GM23338 (cell line): ENCODE results near the gene MYH10. TPM values are rescaled to one million over a fixed set of nuclear protein-coding genes. Genes with fewer than 3 reads are reported as not detected.

Experiments used
- ATAC-seq: fragments of 200-7000 bp; cut with Tn5 transposase; 3 replicates; pipeline ENCODE4 v1.9.1; 2020
- DNase-seq: peaks from one replicate; pipeline ENCODE4 v3.0.0-alpha.2; 2015; ENCODE audit warnings: low spot score
- H2AFZ ChIP-seq: fragments of 200-600 bp; sonication (generic); 2 replicates; pipeline ENCODE4 v1.8.0; 2016; ENCODE audit warnings: antibody characterized with exemption, mild to moderate bottlenecking, moderate library complexity
- H3F3A ChIP-seq: fragments of 200-600 bp; sonication (generic); replicated peaks from 2 replicates; pipeline ENCODE4 v1.8.0; 2017; ENCODE audit warnings: antibody characterized with exemption, mixed run types, low read depth
- H3K27ac ChIP-seq: fragments of 200-600 bp; sonication (generic); 2 replicates; pipeline ENCODE4 v1.6.1; 2016; ENCODE audit warnings: low read depth
- H3K27me3 ChIP-seq: fragments of 200-600 bp; sonication (generic); 2 replicates; pipeline ENCODE4 v1.8.0; 2016; ENCODE audit warnings: mild to moderate bottlenecking, mixed run types, moderate library complexity; ENCODE audit not compliant: insufficient read depth
- H3K36me3 ChIP-seq: fragments of 200-600 bp; sonication (generic); 2 replicates; pipeline ENCODE4 v1.8.0; 2016; ENCODE audit warnings: mild to moderate bottlenecking; ENCODE audit not compliant: insufficient read depth
- H3K4me1 ChIP-seq: fragments of 200-600 bp; sonication (generic); 2 replicates; pipeline ENCODE4 v1.8.0; 2016; ENCODE audit warnings: mild to moderate bottlenecking, moderate library complexity; ENCODE audit not compliant: insufficient read depth
- H3K4me2 ChIP-seq: fragments of 200-600 bp; sonication (generic); 2 replicates; pipeline ENCODE4 v1.7.1; 2017; ENCODE audit warnings: mixed run types
- H3K4me3 ChIP-seq: fragments of 200-600 bp; sonication (generic); 2 replicates; pipeline ENCODE4 v1.6.1; 2016; ENCODE audit warnings: mixed run types
- H3K79me2 ChIP-seq: fragments of 200-600 bp; sonication (generic); replicated peaks from 2 replicates; pipeline ENCODE4 v1.8.0; 2017; ENCODE audit warnings: mild to moderate bottlenecking; ENCODE audit not compliant: insufficient read depth
- H3K9me2 ChIP-seq: fragments of 200-600 bp; sonication (generic); 2 replicates; pipeline ENCODE4 v1.8.0; 2017; ENCODE audit not compliant: insufficient read depth
- H4K20me1 ChIP-seq: fragments of 200-600 bp; sonication (generic); replicated peaks from 2 replicates; pipeline ENCODE4 v1.8.0; 2017; ENCODE audit warnings: mild to moderate bottlenecking; ENCODE audit not compliant: insufficient read depth
- H3K27ac Mint-ChIP-seq: 2 replicates; pipeline ENCODE4 v1.8.0; 2020; ENCODE audit warnings: inconsistent platforms, mild to moderate bottlenecking, moderate library complexity, mixed read lengths
- H3K27me3 Mint-ChIP-seq: 3 replicates; pipeline ENCODE4 v1.8.0; 2022; ENCODE audit warnings: low read depth, mild to moderate bottlenecking, moderate library complexity, mixed read lengths, inconsistent platforms; ENCODE audit not compliant: insufficient read depth, poor library complexity
- H3K36me3 Mint-ChIP-seq: 3 replicates; pipeline ENCODE4 v1.8.0; 2021; ENCODE audit warnings: low read depth, mild to moderate bottlenecking, inconsistent platforms, moderate library complexity, mixed read lengths
- H3K4me1 Mint-ChIP-seq: 3 replicates; pipeline ENCODE4 v1.8.0; 2020; ENCODE audit warnings: mild to moderate bottlenecking, inconsistent platforms, mixed read lengths
- H3K4me3 Mint-ChIP-seq: 3 replicates; pipeline ENCODE4 v1.8.0; 2021; ENCODE audit warnings: moderate library complexity, mild to moderate bottlenecking, inconsistent platforms, mixed read lengths
- H3K9me3 Mint-ChIP-seq: 3 replicates; pipeline ENCODE4 v1.8.0; 2020; ENCODE audit warnings: moderate library complexity, mild to moderate bottlenecking, inconsistent platforms, mixed read lengths
- CTCF ChIP-seq, 2 experiments: fragments of 200-600 bp in 1 of 2; sonication (generic) in 1 of 2; conservative IDR thresholded peaks; 2 replicates each; pipeline versions ENCODE4 v1.5.1 to v1.6.1; 2016 to 2017; ENCODE audit warnings: antibody characterized with exemption in 2 of 2, low read depth in 2 of 2, mild to moderate bottlenecking in 2 of 2, moderate library complexity in 1 of 2
- EZH2 ChIP-seq: fragments of 200-600 bp; sonication (generic); IDR thresholded peaks from one replicate; pipeline ENCODE4 v1.8.0; 2017; ENCODE audit warnings: antibody characterized with exemption, mild to moderate bottlenecking, low read depth; ENCODE audit not compliant: unreplicated experiment
- EZH2phosphoT487 ChIP-seq: fragments of 200-600 bp; sonication (generic); IDR thresholded peaks from one replicate; pipeline ENCODE4 v1.8.1; 2018; ENCODE audit warnings: antibody characterized with exemption; ENCODE audit not compliant: unreplicated experiment
- JUNB ChIP-seq: IDR thresholded peaks from one replicate; pipeline ENCODE4 v1.6.1; 2016; ENCODE audit warnings: antibody characterized with exemption; ENCODE audit not compliant: unreplicated experiment
- STAT1 ChIP-seq: IDR thresholded peaks from one replicate; pipeline ENCODE4 v1.6.1; 2016; ENCODE audit warnings: antibody characterized with exemption; ENCODE audit not compliant: unreplicated experiment
- ZNF462 ChIP-seq: fragments of 250-450 bp; sonication (Bioruptor Pico); IDR thresholded peaks from 2 replicates; pipeline ENCODE4 v1.5.0; 2020; ENCODE audit warnings: mild to moderate bottlenecking, moderate library complexity
- polyA plus RNA-seq: library from polyadenylated mRNA; unstranded; fragments of >200 nt; fragmentation: Nextera tagmentation; extraction: Ambion mirVana; gene quantifications from 2 replicates; pipeline ENCODE4 v1.2.1, GENCODE V29; 2016
- total RNA-seq: library from RNA; depleted of rRNA; stranded (reverse); fragments of >200 nt; shearing (Covaris generic); gene quantifications from 2 replicates; pipeline ENCODE4 v1.2.3, GENCODE V29; 2014

The MYH10 gene
- total and polyA plus RNA-seq, 2 experiments from 2014 or later, result 89.5 to 230 TPM

DNA sequence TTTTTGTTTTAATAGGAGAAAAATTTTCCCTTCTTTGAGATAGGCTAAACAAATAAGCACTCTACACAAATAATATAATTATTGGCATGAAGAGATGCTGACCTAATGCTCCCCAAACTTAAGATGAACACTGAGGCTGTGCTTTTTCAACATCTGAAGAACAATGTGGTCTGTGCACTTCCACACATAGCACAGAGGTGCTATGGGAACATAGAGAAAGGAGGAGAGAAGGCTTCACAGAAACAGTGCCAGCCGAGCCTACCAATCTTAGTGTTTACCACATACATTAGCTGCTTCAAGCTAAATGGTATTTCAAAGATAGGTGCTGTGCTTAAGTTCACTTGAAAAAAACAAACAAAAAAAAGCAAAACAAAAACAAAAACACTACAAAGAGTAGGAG is 72.4 kb downstream of the MYH10 start (continued):
- TF ChIP-seq ZNF462 (CRISPR knock-in tag), result no peak
- no peak for TF ChIP-seq CTCF (conservative IDR thresholded peaks at IDR 0.05; ENCODE audit: low read depth in 2 of 2)
- no peak for TF ChIP-seq STAT1
- no peak for TF ChIP-seq EZH2
- no peak for TF ChIP-seq EZH2phosphoT487

- H2AFZ ChIP-seq, result no peak overlapping the region
- H4K20me1 ChIP-seq, result peaks cover 10% of the 10 kb centered on the region; the same call in 1 of the 2 replicates
- no peak for TF ChIP-seq JUNB
- no peak overlapping the region for H3K4me3 Mint-ChIP-seq
- no peak overlapping the region for H3K27ac ChIP-seq
- peak overlapping the region; percentile 37; the same call in 1 of the 2 replicates for H3K27ac Mint-ChIP-seq
- H3K36me3 ChIP-seq, result peaks cover 19% of the 10 kb centered on the region
- no peaks in the 10 kb centered on the region for H3K9me2 ChIP-seq
- H3F3A ChIP-seq, result no peaks in the 10 kb centered on the region
- H3K79me2 ChIP-seq, result peaks cover 15% of the 10 kb centered on the region
- no peak overlapping the region for H3K4me2 ChIP-seq
- ATAC-seq, result no peak
- no peaks in the 10 kb centered on the region for H3K4me1 Mint-ChIP-seq
- no peaks in the 10 kb centered on the region for H3K9me3 Mint-ChIP-seq
- H3K4me1 ChIP-seq, result no peaks in the 10 kb centered on the region
- H3K36me3 Mint-ChIP-seq, result peaks cover 52% of the 10 kb centered on the region
- no peaks in the 10 kb centered on the region for H3K27me3 ChIP-seq
- no peaks in the 10 kb centered on the region for H3K27me3 Mint-ChIP-seq
- H3K4me3 ChIP-seq, result no peak overlapping the region
- no peak for DNase-seq
Observed at GRCh38 chr17:8557176-8557806, 73.2 kb downstream of the MYH10 start.
